Measurements from ENCODE around the gene CARS1.

CARS1 gene

GRCh38 chr11:2960139-2960538, 97.1 kb downstream of the CARS1 start:
- DNase-seq (ENCODE audit: low read depth in 2 of 2), result no peak

GRCh38 chr11:2958251-2958650, 99.0 kb downstream of the CARS1 start:
- no peak for DNase-seq (ENCODE audit: low read depth in 2 of 2)

GRCh38 chr11:2955906-2956476, 101.2 kb downstream of the CARS1 start:
- DNase-seq (ENCODE audit: low read depth in 2 of 2), result no peak

- no peak for DNase-seq (ENCODE audit: low read depth in 2 of 2)
Observed at GRCh38 chr11:2954263-2954662, 103.0 kb downstream of the CARS1 start.

- no peak for DNase-seq (ENCODE audit: low read depth in 2 of 2)
Observed at GRCh38 chr11:2952290-2952689, 104.9 kb downstream of the CARS1 start.

GRCh38 chr11:2951231-2952110, 105.8 kb downstream of the CARS1 start:
- no peak for DNase-seq (ENCODE audit: low read depth in 2 of 2)
